Heart left ventricle (tissue), 13 donors: Measurements from ENCODE around the gene STAMBP.

ENCODE experiments used
- CTCF ChIP-seq, 12 donors: fragments of 200-600 bp; sonication (generic) in 4 of 12; IDR thresholded peaks; one replicate each; pipeline versions ENCODE4 v1.5.0 to v1.8.0; 2018 to 2022; ENCODE audit warnings: antibody characterized with exemption in 12 of 12, mild to moderate bottlenecking in 5 of 12
- POLR2A ChIP-seq, 2 donors: fragments of 450-650 bp; IDR thresholded peaks; one replicate each; pipeline ENCODE4 v1.6.1; 2017; ENCODE audit warnings: antibody characterized with exemption in 2 of 2, mild to moderate bottlenecking in 2 of 2, moderate library complexity in 2 of 2
- donor health status: ischemic (EF 13 %, LVEDD 7.1; RV severe dilation, severe dysfunction).
- donor health status: DM: no; HTN: yes; CAD: no.
- donor health status: DM: no; HTN: no; CAD: no.
- donor health status: ischemic (EF 25% LVEDD 6.9; RV normal size, moderate dysfunction).
- donor health status: ischemic (EF 25% LVEDD 5.7; RV mildly dilated, moderate dysfunction).
- donor health status: ischemic (EF 35%, LVEDD 5.7; RV mildly dilated, moderate dysfunction).
- donor health status: nonischemic (EF 11% LVEDD 7.7; RV severe dilation, severe dysfunction).
- donor health status: DM: yes; HTN: yes; CAD: no.
- donor health status: PGD.
- donor health status: ischemic (EF 29% LVEDD 5.4; RV normal size, mild dysfunction).
- donor health status: nonischemic (EF 23%, LVEDD 6.1; RV moderate dilation, normal function).

- TF ChIP-seq CTCF (IDR thresholded peaks at IDR 0.05) (no peak), POLR2A (IDR thresholded peaks at IDR 0.05) (no peak)
Measured at GRCh38 chr2:73837847-73838585, 9.3 kb downstream of the STAMBP start.
